HepG2 (cell line): ENCODE data around the gene PHKB. TPM values are rescaled to one million over a fixed set of nuclear protein-coding genes. Genes with fewer than 3 reads are reported as not detected.

ENCODE experiments used
- ATAC-seq: fragments of 200-7000 bp; cut with Tn5 transposase; 3 replicates; pipeline ENCODE4 v1.9.1; 2020; ENCODE audit warnings: mild to moderate bottlenecking, moderate library complexity
- BruUV-seq: library from RNA; stranded (reverse); fragments of 400-500 nt; replicated peaks from 2 replicates; lab custom pipeline; 2021; lab: Mats Ljungman, UMichigan
- CTCF ChIA-PET: fragments of 300-600 bp; formaldehyde crosslinking; extraction: SDS; loops from one replicate; lab custom pipeline; 2021; ENCODE audit warnings: low total read pairs, inconsistent platforms, low intra/inter-chr PET ratio; lab: Yijun Ruan, JAX
- POLR2A ChIA-PET: fragments of 350-600 bp; sonication (Branson Sonifier 250); formaldehyde crosslinking; loops from one replicate; lab custom pipeline; 2020; ENCODE audit warnings: antibody characterized with exemption, inconsistent platforms; lab: Yijun Ruan, JAX
- DNase-seq: peaks from one replicate; pipeline ENCODE4 v3.0.0-alpha.2; 2015; ENCODE audit warnings: low spot score
- FAIRE-seq: peaks from 3 replicates; lab custom pipeline; 2011; peaks lifted over from hg19 to GRCh38; lab: Jason Lieb, UNC
- H2AFZ ChIP-seq: one replicate; pipeline ENCODE4 v1.6.1; 2011; ENCODE audit warnings: low read length, inconsistent platforms
- H3K27ac ChIP-seq: fragments of 300-600 bp; 3 replicates; pipeline ENCODE4 v1.8.0; 2011; ENCODE audit warnings: mixed run types, mild to moderate bottlenecking, mixed read lengths, low read length, inconsistent platforms; ENCODE audit not compliant: insufficient read depth; ENCODE audit errors: extremely low read length
- H3K27me3 ChIP-seq, 2 experiments: fragments of 200-600 bp in 1 of 2; 2 replicates in 1 of 2; 3 replicates in 1 of 2; pipeline versions ENCODE4 v1.6.0 to v1.8.0; 2011; ENCODE audit warnings: low read length in 2 of 2, mild to moderate bottlenecking in 2 of 2, moderate library complexity in 2 of 2, inconsistent platforms in 1 of 2; ENCODE audit not compliant: insufficient read depth in 2 of 2, control insufficient read depth in 1 of 2
- H3K36me3 ChIP-seq, 2 experiments: fragments of 200-600 bp in 1 of 2; replicated peaks in 1 of 2; 2 replicates in 1 of 2; 3 replicates in 1 of 2; pipeline versions ENCODE4 v1.5.1 to v1.8.0; 2011; ENCODE audit warnings: low read length in 2 of 2, inconsistent platforms in 1 of 2; ENCODE audit not compliant: insufficient read depth in 2 of 2, control insufficient read depth in 1 of 2
- H3K4me1 ChIP-seq: 2 replicates; pipeline ENCODE4 v1.5.1; 2012; ENCODE audit warnings: low read length, inconsistent platforms; ENCODE audit not compliant: insufficient read depth
- H3K4me2 ChIP-seq: 2 replicates; pipeline ENCODE4 v1.6.0; 2011; ENCODE audit warnings: low read depth, low read length, inconsistent platforms
- H3K4me3 ChIP-seq, 3 experiments: fragments of 200-600 bp in 1 of 3; sonication (generic), shearing (Covaris generic) in 1 of 3; replicated peaks in 1 of 3; 2 replicates each; pipeline ENCODE4 v1.5.1; 2011 to 2016; ENCODE audit warnings: low read length in 3 of 3, inconsistent platforms in 2 of 3, low read depth in 2 of 3, mild to moderate bottlenecking in 2 of 3, control low read depth in 1 of 3, mixed read lengths in 1 of 3; ENCODE audit not compliant: insufficient read depth in 1 of 3
- H3K79me2 ChIP-seq: one replicate; pipeline ENCODE4 v1.6.1; 2011; ENCODE audit warnings: low read length, inconsistent platforms; ENCODE audit not compliant: insufficient read depth
- H3K9ac ChIP-seq: 2 replicates; pipeline ENCODE4 v1.6.0; 2011; ENCODE audit warnings: mild to moderate bottlenecking, low read depth, low read length, inconsistent platforms; ENCODE audit not compliant: insufficient read depth
- H3K9me3 ChIP-seq: 2 replicates; pipeline ENCODE4 v1.5.1; 2012; ENCODE audit warnings: mild to moderate bottlenecking, low read length
- H4K20me1 ChIP-seq: 2 replicates; pipeline ENCODE4 v1.6.0; 2011; ENCODE audit warnings: inconsistent platforms, mild to moderate bottlenecking, low read length, moderate library complexity; ENCODE audit not compliant: insufficient read depth
- ARHGAP35 ChIP-seq: sonication (generic); formaldehyde crosslinking; IDR thresholded peaks from 2 replicates; pipeline ENCODE4 v1.9.0; 2022; ENCODE audit warnings: mild to moderate bottlenecking, inconsistent platforms, moderate library complexity, missing genetic modification reagents, borderline replicate concordance
- FOSL1 ChIP-seq: sonication (generic); formaldehyde crosslinking; IDR thresholded peaks from 2 replicates; pipeline ENCODE4 v1.9.0; 2021; ENCODE audit warnings: missing genetic modification reagents, borderline replicate concordance
- FOXC1 ChIP-seq: sonication (generic); formaldehyde crosslinking; IDR thresholded peaks from 2 replicates; pipeline ENCODE4 v1.8.0; 2022; ENCODE audit warnings: mild to moderate bottlenecking, missing genetic modification reagents, borderline replicate concordance
- HHEX ChIP-seq: IDR thresholded peaks from 2 replicates; pipeline ENCODE4 v1.6.1; 2016; ENCODE audit warnings: control low read depth
- MXD4 ChIP-seq: IDR thresholded peaks from 2 replicates; pipeline ENCODE4 v1.6.1; 2016; ENCODE audit warnings: mild to moderate bottlenecking, missing biosample characterization, missing genetic modification reagents
- NFE2L1 ChIP-seq: sonication (generic); formaldehyde crosslinking; IDR thresholded peaks from 2 replicates; pipeline ENCODE4 v1.4.0; 2020; ENCODE audit warnings: missing genetic modification reagents, mild to moderate bottlenecking, borderline replicate concordance
- NKX3-1 ChIP-seq: sonication (generic); formaldehyde crosslinking; IDR thresholded peaks from 2 replicates; pipeline ENCODE4 v1.5.0; 2020; ENCODE audit warnings: missing genetic modification reagents
- NONO ChIP-seq, 2 experiments: fragments of 450-650 bp in 1 of 2; sonication (generic) in 1 of 2; formaldehyde crosslinking in 1 of 2; IDR thresholded peaks in 1 of 2; conservative IDR thresholded peaks in 1 of 2; 2 replicates each; pipeline versions ENCODE4 v1.6.1 to v1.8.0; 2017 to 2022; ENCODE audit warnings: mild to moderate bottlenecking in 1 of 2, missing genetic modification reagents in 1 of 2, moderate library complexity in 1 of 2
- SIN3A ChIP-seq: IDR thresholded peaks from 2 replicates; pipeline ENCODE4 v1.6.1; 2011; ENCODE audit warnings: low read depth, mild to moderate bottlenecking, control low read depth, low read length, borderline replicate concordance
- ZNF331 ChIP-seq: sonication (generic); formaldehyde crosslinking; IDR thresholded peaks from 2 replicates; pipeline ENCODE4 v1.4.0; 2020; ENCODE audit warnings: missing genetic modification reagents
- ZNF740 ChIP-seq: sonication (generic); formaldehyde crosslinking; IDR thresholded peaks from 2 replicates; pipeline ENCODE4 v1.4.0; 2020; ENCODE audit warnings: missing genetic modification reagents
- ZSCAN20 ChIP-seq: sonication (generic); formaldehyde crosslinking; IDR thresholded peaks from 2 replicates; pipeline ENCODE4 v1.4.0; 2020; ENCODE audit warnings: missing genetic modification reagents, mild to moderate bottlenecking, borderline replicate concordance
- WGBS: methylation state at CpG from one replicate; pipeline ENCODE4 v1.1.6; 2017; ENCODE audit warnings: low lambda C conversion rate; 5-methylcytosine and 5-hydroxymethylcytosine counted together
- in situ Hi-C: cut with HindIII; loops from 2 replicates; pipeline ENCODE4 v1.10.0; 2017; ENCODE audit warnings: low pct_unique_long_range_greater_than_20kb; ENCODE audit not compliant: extremely low pct_ligation_motif_present
- intact Hi-C: fragments of 100-400 bp; cut with micrococcal nuclease; formaldehyde crosslinking; loops from one replicate; pipeline ENCODE4 v1.10.0; 2022; ENCODE audit not compliant: unreplicated experiment
- polyA plus RNA-seq, 8 experiments: library from polyadenylated mRNA; depleted of rRNA in 3 of 8; stranded (reverse) in 7 of 8; unstranded in 1 of 8; fragments of >200 nt; fragmentation: Illumina TruSeq in 4 of 8; extraction: Trizol in 4 of 8; gene quantifications; 2 replicates each; pipeline versions ENCODE4 v1.2.1 to v1.2.3, GENCODE V29; 2011 to 2016; ENCODE audit warnings: low read depth in 4 of 8, missing spikeins in 1 of 8, mixed read lengths in 1 of 8; ENCODE audit not compliant: insufficient read depth in 1 of 8
- total RNA-seq, 5 experiments: library from RNA; depleted of rRNA; stranded (reverse); fragments of >200 nt; fragmentation: Illumina TruSeq; extraction: Trizol; gene quantifications; 2 replicates each; pipeline ENCODE4 v1.2.3, GENCODE V29; 2016; ENCODE audit warnings: low read depth in 1 of 5
- TF ChIP-seq, protein P1 (sequence below): sonication (generic); formaldehyde crosslinking; IDR thresholded peaks from 2 replicates; pipeline ENCODE4 v1.5.0; 2020; ENCODE audit warnings: missing genetic modification reagents
- TF ChIP-seq, protein P2 (sequence below): sonication (generic); formaldehyde crosslinking; IDR thresholded peaks from 2 replicates; pipeline ENCODE4 v1.5.1; 2020; ENCODE audit warnings: mild to moderate bottlenecking, missing genetic modification reagents, moderate library complexity

Gene PHKB
- total and polyA plus RNA-seq, 2 of the 13 experiments (the other 11 are each of a cell fraction or from before 2014, with no cell fraction given), result 66.0 to 80.8 TPM

GRCh38 chr16:47666434-47666833, 205.3 kb downstream of the PHKB start:
- TF ChIP-seq FOXC1 (no peak), HHEX (CRISPR knock-in tag) (no peak), MXD4 (CRISPR knock-in tag) (no peak)
- FAIRE-seq, result no peak
- CTCF ChIA-PET, result no interaction called here

DNA sequence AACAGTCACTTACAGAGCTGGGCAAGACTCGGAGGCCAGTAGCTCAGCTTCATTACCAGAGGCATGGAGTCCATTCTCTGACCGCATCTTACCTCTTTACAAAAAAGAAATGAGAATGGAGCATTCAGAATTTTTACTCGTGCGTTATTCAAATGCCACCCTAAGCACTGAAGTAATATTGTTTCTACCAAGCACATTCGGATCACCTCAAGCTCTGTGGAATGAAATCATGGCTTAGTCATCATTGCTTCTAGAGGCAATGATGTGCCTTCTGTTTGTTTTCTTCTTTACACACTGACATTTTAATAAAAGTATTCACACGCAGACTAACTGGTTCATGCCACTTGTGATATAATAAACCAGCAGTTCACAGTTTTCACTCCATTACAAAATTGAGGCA, 206.8 kb downstream of the PHKB start:
- Histone ChIP-seq H3K4me2 (no peak overlapping the region), H3K27ac (no peak overlapping the region), H3K36me3 (peaks cover 5 to 17% of the 10 kb centered on the region in 2 experiments; a peak in 4 of 5 replicates), H3K27me3 (no peaks in the 10 kb centered on the region), H3K9ac (no peak overlapping the region), H4K20me1 (no peaks in the 10 kb centered on the region), H3K9me3 (no peaks in the 10 kb centered on the region), H2AFZ (no peak overlapping the region), H3K4me3 (no peak overlapping the region), H3K4me1 (peaks cover 29% of the 10 kb centered on the region), H3K79me2 (no peaks in the 10 kb centered on the region)
- DNase-seq (no peak), FAIRE-seq (no peak), ATAC-seq (no peak)
- POLR2A ChIA-PET, result no interaction called here
- CTCF ChIA-PET, result no interaction called here
- WGBS, result 93% methylated on average over 6 of the region's 6 CpGs
- BruUV-seq, result no TSS peak
- intact Hi-C loops (no loop called here), in situ Hi-C loops (no loop called here)
- TF ChIP-seq, protein P1, sequence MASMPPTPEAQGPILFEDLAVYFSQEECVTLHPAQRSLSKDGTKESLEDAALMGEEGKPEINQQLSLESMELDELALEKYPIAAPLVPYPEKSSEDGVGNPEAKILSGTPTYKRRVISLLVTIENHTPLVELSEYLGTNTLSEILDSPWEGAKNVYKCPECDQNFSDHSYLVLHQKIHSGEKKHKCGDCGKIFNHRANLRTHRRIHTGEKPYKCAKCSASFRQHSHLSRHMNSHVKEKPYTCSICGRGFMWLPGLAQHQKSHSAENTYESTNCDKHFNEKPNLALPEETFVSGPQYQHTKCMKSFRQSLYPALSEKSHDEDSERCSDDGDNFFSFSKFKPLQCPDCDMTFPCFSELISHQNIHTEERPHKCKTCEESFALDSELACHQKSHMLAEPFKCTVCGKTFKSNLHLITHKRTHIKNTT, result no peak
- TF ChIP-seq NFE2L1 (CRISPR knock-in tag) (no peak), ZNF331 (no peak), NONO (IDR thresholded peaks at IDR 0.05) (no peak), NONO (CRISPR knock-in tag; conservative IDR thresholded peaks at IDR 0.05) (no peak), ARHGAP35 (CRISPR knock-in tag) (no peak), ZSCAN20 (CRISPR knock-in tag) (no peak), NKX3-1 (no peak), SIN3A (no peak), ZNF740 (CRISPR knock-in tag) (no peak), FOSL1 (CRISPR knock-in tag) (no peak)
- TF ChIP-seq, protein P2, sequence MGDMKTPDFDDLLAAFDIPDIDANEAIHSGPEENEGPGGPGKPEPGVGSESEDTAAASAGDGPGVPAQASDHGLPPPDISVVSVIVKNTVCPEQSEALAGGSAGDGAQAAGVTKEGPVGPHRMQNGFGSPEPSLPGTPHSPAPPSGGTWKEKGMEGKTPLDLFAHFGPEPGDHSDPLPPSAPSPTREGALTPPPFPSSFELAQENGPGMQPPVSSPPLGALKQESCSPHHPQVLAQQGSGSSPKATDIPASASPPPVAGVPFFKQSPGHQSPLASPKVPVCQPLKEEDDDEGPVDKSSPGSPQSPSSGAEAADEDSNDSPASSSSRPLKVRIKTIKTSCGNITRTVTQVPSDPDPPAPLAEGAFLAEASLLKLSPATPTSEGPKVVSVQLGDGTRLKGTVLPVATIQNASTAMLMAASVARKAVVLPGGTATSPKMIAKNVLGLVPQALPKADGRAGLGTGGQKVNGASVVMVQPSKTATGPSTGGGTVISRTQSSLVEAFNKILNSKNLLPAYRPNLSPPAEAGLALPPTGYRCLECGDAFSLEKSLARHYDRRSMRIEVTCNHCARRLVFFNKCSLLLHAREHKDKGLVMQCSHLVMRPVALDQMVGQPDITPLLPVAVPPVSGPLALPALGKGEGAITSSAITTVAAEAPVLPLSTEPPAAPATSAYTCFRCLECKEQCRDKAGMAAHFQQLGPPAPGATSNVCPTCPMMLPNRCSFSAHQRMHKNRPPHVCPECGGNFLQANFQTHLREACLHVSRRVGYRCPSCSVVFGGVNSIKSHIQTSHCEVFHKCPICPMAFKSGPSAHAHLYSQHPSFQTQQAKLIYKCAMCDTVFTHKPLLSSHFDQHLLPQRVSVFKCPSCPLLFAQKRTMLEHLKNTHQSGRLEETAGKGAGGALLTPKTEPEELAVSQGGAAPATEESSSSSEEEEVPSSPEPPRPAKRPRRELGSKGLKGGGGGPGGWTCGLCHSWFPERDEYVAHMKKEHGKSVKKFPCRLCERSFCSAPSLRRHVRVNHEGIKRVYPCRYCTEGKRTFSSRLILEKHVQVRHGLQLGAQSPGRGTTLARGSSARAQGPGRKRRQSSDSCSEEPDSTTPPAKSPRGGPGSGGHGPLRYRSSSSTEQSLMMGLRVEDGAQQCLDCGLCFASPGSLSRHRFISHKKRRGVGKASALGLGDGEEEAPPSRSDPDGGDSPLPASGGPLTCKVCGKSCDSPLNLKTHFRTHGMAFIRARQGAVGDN (CRISPR knock-in tag), result no peak

More at GRCh38 chr16:47666434-47666833, 205.3 kb downstream of the PHKB start:
- Histone ChIP-seq H3K79me2 (no peaks in the 10 kb centered on the region), H4K20me1 (no peaks in the 10 kb centered on the region), H3K9ac (no peak overlapping the region), H3K4me2 (no peak overlapping the region), H3K36me3 (peaks cover 6 to 22% of the 10 kb centered on the region in 2 experiments), H3K27ac (no peak overlapping the region), H3K4me3 (no peak overlapping the region), H3K4me1 (peaks cover 29% of the 10 kb centered on the region), H3K9me3 (no peaks in the 10 kb centered on the region), H2AFZ (no peak overlapping the region), H3K27me3 (no peaks in the 10 kb centered on the region)
- intact Hi-C loops, result no loop called here
- no peak for ATAC-seq
- 96% methylated on average over 3 of the region's 3 CpGs for WGBS
- no TSS peak for BruUV-seq
- in situ Hi-C loops, result no loop called here
- POLR2A ChIA-PET, result no interaction called here
- DNase-seq, result no peak
